Measurements from ENCODE around the gene DPF3.

Gene DPF3

DNA sequence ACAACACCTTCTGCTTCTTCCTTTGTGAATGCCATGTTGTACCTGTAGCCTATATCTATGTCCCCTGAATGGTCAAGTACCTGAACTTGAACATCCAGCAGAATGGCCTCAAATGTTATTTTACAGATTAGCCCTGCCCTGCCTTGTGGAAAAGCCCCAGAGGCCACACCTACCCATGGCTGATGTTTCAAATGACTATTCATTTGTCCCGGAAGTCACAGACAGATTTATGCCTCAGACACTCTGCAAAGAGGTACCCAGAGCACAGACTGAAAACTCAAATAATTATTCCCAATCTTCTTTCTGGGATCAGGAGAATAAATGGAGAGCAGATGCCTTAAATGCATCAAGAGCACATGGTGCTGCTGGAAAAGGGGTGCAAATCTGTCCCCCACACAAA lies 13.0 kb upstream of the DPF3 start:
- in situ Hi-C loops (cut with MboI; ENCODE audit: low pct_unique_long_range_greater_than_20kb, low sequenced_read_pairs) = no loop called here
- DNase-seq = no peak

DNA sequence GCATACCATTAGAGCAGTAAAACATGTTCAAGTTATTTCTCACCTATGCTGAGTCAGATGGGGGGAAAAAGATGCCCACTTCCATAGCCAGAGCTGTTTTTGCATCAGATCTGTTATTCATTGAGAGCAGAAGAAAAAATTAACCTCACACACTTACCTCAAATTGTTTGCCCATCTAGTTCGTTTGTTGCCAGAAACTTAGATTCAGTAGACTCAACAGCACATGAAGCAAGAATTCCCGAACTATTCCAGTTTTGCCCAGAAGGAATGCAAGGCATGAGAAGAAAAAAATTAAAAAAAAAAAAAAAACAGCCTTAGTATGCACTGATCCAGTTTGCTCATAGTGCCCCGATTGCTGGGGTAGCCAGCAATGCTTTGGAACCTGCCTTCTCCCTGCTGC lies 12.4 kb upstream of the DPF3 start:
- no peak for DNase-seq
- in situ Hi-C loops (cut with MboI; ENCODE audit: low pct_unique_long_range_greater_than_20kb, low sequenced_read_pairs) = no loop called here

DNA sequence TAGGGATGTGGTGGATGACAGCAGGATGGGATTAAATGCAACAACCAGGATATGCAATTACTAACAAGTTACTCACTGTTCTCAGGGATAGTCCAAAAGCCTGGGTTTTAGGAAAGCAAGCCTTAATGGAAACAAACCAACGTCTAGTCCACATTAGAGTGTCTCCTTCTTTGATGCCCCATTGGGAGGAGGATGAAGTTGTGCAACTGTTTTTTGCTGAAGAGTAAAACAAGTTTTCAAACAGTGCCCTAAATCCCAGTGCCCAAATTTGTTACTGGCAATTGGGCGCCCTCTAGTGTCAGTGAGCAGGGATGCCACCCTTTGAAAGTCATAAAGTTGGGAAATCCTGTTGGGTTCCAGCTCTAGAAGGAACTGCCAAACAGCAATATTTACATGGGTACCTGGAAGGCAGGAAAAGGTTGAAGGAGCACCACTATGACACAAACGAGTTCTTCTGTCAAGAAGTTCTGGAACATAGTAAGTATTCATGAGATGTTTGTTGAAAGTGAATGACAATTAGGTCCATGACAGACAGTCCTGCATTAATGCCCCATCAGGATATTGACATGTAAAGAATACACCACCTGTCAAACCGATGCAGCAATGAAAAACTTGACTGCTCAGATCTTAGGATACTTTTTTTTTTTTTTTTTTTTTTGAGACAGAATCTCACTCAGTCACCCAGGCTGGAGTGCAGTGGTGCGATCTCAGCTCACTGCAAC lies 11.1 kb upstream of the DPF3 start:
- in situ Hi-C loops (cut with MboI; ENCODE audit: low pct_unique_long_range_greater_than_20kb, low sequenced_read_pairs) = no loop called here

DNA sequence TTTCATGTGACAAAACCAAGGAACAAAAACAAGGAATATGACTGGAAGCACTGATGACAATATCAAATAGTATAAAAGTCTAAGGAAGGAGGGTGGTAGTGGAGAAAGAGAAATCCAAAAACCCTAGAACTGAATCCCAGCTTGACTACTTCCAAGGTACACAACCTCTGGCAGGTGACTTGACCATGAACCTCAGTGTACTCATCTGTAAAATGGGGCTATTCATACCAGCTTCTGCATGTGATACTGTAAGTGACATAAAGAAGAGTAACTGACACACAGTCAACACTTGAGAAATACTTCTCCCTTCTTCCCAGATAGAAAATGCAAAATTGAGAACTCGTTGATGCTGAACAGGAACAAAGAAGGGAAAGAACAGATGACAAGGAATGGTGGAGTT lies 10.3 kb upstream of the DPF3 start:
- in situ Hi-C loops (cut with MboI; ENCODE audit: low pct_unique_long_range_greater_than_20kb, low sequenced_read_pairs) = no loop called here
- no peak for DNase-seq

More for the DNA sequence above, 11.1 kb upstream of the DPF3 start:
- DNase-seq = peak; percentile 81

DNA sequence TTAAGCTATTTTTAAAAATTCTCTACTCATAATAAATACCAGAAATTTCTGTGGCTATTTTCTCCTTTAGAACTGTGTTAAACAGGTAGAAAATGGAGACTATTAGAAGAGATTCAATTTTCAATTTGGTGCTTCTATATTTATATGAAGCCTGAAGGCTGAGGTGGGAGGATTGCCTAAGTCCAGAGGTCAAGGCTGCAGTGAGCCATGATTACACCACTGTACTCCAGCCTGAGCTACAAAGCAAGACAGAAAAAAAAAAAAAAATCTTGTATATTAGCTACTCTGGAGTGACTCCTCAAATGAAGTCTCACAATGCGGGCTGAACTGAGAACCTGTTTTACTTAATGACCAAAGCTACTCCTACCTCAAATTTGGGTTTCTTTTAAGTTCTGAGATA lies 9.8 kb upstream of the DPF3 start:
- in situ Hi-C loops (cut with MboI; ENCODE audit: low pct_unique_long_range_greater_than_20kb, low sequenced_read_pairs) = no loop called here

DNA sequence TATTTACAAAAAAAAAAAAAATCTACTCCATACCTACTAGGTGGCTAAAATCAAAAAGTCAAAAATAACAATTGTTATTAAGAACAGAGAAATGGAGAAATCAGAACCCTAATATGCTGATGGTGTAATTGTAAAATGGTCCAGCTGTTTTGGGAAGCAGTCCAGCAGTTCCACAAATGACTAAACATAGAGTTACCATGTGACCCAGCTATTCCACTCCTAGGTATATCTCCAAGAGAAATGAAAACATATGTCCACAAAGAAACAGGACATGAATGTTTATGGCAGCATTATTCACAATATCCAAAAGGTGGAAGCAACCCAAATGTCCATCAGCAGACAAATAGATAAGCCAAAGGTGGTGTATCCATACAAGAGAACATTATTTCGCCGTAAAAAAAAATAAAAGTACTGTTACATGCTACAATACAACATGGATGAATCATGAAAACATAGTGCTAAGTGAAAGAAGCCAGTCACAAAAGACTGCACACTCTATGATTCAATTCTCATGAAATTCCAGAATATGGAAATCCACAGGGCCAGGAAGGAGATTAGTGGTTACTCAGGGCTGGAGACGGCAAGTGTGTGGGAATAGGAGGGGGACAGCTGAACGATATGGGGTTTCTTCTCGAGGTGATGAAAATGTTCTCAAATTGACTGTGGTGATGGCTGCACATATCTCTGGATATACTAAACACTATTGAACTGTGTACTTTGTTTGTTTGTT lies 9.1 kb upstream of the DPF3 start:
- in situ Hi-C loops (cut with MboI; ENCODE audit: low pct_unique_long_range_greater_than_20kb, low sequenced_read_pairs) = no loop called here
- DNase-seq = no peak

More for the DNA sequence above, 9.8 kb upstream of the DPF3 start:
- DNase-seq = no peak

DNA sequence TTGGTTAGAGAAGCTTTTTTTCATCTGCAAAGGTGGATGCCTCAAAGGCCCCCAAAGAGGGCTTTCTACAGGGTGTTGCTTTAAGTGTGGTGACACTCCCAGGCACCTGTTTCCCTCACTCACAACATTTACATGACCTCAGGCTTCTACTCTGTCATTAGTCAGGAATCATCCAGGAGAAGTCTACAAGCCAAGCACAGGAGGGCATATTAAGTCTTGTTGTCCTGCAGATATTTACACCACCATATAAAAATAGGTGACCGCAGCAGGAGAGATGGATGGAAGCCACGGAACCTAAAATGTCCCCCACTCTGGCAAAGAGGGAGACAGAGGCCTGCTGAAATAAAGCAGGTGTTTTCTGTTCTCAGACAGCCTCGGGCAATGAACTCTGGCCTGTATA lies 7.5 kb upstream of the DPF3 start:
- DNase-seq = no peak
- in situ Hi-C loops (cut with MboI; ENCODE audit: low pct_unique_long_range_greater_than_20kb, low sequenced_read_pairs) = no loop called here

DNA sequence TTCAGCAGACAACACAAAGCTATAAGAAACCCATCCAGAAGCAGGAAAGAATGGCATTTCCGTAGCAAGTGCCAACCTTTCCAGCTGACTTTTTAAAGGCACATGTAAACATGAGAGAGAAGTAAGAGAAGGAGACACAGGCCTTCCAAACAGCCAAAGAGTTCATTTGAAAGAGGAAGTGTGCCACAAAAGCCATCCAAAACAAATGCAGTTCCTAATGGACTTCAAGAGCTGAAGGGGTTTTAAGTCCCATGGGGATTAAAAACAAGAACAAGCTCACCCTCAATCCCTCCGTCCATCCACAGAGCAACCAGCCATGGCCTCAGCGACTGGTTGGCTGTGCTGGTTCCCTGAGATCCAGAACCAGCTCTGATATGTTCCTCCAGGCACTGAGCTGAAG lies 4.5 kb upstream of the DPF3 start:
- DNase-seq = no peak
- in situ Hi-C loops (cut with MboI; ENCODE audit: low pct_unique_long_range_greater_than_20kb, low sequenced_read_pairs) = loop anchor here (25.0 kb wide), 1 partner anchor 386 kb away; no protein-coding TSS in a partner anchor

DNA sequence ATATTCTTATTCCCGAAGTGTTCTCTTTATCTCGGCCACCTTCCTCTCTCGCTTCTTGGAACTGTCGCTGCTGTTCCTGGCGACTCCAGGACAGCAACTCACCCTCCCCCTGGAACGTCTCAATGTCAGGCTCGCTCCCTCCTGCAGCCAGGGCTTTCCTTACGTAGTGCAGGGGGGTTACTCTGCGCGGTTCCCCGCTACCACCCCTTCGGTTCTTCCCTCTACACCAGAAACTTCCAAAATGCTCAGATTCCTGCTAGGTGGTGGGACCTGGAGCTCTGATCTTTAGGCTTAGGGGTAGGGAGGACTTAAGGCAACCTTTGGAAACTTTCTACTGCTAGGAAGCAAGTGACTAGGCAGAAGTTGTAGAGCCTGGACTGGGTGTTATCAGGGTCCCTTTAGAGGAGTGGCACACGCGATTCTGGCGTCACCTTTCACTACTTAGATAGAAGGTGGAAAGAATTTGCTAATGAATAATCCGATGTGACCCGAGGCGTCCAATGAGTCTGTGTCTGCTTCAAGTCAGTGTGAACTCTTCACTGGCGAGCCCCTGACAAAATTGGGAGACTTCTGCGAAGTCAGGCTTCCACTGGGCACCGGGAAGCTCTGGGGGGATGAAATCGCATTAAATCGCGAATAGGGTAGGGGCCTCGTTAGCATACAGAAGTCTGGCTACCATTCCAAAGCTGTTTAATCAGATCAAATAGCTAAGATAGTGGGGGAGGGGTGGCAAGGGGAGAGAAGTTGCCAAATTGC lies 900 bp upstream of the DPF3 start:
- in situ Hi-C loops (cut with MboI; ENCODE audit: low pct_unique_long_range_greater_than_20kb, low sequenced_read_pairs) = loop anchor here (25.0 kb wide), 1 partner anchor 382 kb away; no protein-coding TSS in a partner anchor

DNA sequence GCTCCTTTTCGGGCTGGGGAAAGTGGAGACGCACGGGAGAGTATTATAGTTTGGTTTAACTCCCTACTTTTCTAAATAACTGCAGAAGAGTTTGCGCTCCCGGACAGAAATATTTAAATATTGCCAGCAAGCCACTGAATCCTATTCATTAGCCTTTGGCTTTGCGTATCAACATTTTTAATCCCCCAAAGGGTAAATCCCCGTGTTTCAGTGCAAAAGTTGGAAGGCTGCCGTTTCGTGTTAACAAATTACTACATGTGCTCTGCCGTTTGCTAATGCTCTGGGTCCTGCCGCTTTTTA lies 372 bp upstream of the DPF3 start:
- DNase-seq = no peak
- in situ Hi-C loops (cut with MboI; ENCODE audit: low pct_unique_long_range_greater_than_20kb, low sequenced_read_pairs) = loop anchor here (25.0 kb wide), 1 partner anchor 382 kb away; no protein-coding TSS in a partner anchor

More for the DNA sequence above, 900 bp upstream of the DPF3 start:
- no peak for DNase-seq

DNA sequence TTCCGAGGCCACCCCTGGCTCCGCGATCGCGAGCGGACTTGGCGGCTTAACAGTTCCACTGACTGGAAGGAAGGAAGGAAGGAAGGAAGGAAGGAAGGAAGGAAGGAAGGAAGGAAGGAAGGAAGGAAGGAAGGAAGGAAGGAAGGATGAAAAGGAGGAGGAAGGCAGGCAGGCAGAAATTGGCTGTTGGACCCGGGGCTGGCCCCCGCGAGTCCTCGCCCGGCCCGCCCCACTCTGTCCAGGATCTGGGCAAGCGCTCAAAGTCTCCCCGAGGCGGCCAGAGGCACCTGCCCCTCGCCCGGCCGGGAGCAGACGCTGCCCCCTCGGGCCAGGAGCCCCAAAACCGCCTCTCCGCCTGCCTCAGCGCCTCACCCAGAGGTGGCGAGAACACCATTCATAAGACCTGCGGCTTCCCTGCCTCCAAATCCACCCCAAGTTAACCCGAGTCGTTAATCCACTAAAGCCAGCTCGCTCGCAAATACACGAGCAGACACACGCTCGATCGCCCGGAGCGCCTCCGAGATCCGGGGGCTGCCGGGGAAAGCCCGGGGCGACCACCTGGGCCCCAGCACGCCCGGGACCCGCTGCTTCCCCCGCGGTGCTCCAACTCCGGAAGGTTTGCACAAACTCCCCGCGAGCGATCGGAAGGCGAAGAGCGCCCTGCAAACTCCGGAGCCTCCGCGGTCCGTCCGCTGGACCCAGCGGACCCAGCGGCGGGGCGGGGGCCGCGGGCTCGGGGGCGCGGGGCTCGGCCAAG lies 844 bp downstream of the DPF3 start:
- in situ Hi-C loops (cut with MboI; ENCODE audit: low pct_unique_long_range_greater_than_20kb, low sequenced_read_pairs) = loop anchor here (25.0 kb wide), 1 partner anchor 381 kb away; no protein-coding TSS in a partner anchor
- peak; percentile 36 for DNase-seq

DNA sequence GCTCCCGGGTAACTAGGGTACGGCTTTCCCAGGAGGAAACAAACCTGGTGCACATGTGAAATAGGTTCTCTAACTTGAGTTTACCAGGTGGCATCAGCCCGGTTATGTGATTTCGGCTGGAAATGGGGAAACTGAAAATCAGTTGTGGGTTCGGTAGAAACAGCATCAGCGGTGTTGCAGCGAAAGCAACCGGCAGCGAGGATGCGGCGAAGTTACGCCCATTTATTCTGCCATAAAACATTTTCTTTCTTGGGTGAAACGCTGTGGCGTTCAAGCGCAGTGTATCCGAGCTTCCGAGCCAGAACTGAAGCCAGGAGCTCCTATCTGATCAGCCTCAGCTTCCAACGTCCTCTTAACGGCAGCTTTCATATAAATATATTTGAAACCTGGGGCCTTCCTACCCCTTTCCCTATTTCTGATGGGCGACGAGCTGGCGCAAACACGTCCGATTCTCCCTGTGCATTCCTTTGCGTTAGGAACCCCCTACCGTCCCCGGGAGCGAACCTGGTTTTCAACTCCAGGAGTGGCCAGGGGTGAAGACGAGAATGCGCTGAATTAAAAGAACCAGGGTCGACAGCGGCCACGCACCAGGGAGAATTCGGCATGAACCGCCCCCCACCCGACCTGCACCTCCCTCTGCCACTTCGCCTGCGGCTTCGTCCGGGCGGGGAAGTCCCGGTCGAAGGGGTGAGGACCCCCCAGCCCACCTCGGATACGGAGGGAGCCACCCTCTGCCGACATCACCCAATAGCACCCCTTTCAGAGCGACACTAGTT lies 1.6 kb downstream of the DPF3 start:
- no peak for DNase-seq
- in situ Hi-C loops (cut with MboI; ENCODE audit: low pct_unique_long_range_greater_than_20kb, low sequenced_read_pairs) = loop anchor here (25.0 kb wide), 1 partner anchor 380 kb away; no protein-coding TSS in a partner anchor

DNA sequence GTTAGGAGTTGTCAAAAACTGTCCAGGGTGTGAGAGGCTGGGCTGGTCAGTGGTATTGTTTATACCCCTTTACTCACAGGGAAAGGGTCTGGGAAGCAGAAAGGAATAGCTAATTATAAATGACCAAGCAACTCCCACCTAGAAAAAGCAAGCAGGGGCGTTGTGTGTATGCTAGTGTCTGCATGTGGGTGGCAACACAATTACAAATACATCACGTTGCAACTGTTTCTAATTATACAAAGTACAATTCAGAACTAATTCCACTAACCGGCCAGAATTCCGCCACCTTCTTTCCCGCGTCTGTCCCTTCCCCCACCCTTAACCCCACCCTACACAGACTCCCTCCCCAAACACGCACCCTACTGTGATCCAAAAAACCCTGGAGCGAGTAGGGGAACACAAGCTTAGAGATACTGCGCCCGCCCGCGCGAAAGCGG lies 2.2 kb downstream of the DPF3 start:
- no peak for DNase-seq
- in situ Hi-C loops (cut with MboI; ENCODE audit: low pct_unique_long_range_greater_than_20kb, low sequenced_read_pairs) = loop anchor here (25.0 kb wide), 1 partner anchor 379 kb away; no protein-coding TSS in a partner anchor

DNA sequence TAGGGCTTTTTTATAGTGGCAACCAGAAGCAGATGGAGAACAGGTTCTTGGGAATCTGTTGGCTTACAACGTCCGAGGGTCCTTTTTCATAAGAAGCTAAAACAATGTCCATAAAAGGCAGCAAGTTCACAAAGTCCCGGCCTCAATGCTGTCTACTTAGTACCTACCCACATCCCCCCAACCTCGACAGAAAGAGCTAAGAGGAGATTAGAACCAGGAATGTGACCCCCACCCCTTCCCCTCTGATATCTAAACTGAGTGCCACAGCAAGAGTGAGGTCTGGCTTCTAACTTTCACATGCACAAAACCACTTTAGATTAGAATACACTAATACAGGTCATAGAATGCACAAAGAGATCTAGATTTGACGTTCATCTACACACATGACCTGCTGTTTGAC lies 4.5 kb downstream of the DPF3 start:
- in situ Hi-C loops (cut with MboI; ENCODE audit: low pct_unique_long_range_greater_than_20kb, low sequenced_read_pairs) = loop anchor here (25.0 kb wide), 1 partner anchor 377 kb away; no protein-coding TSS in a partner anchor
- DNase-seq = no peak

DNA sequence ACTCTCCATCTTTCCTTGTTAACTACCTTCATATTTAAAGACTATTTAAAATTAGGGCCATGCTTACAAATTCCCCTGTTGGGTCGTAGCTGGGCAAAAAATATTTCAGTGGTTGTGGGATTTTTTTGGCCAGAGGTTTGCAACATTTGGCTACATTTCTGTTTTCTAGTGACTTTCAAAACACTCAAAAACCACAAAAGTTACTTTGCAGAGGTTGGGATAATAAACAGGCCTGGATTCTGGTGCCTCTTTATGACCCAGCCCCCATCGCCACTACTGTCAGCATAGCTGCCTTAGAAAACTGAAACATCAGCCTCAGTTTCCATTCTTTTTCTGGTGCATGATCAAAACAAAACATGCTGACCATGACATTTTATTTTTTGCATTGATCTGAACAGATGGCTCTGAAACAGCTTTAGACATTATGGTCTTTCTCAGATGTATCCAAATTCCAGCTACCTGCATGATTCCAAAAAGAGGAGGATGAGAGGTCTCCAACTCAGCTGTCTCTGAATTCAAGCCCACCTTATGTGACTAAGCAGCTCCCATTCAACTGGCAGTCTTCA lies 5.2 kb downstream of the DPF3 start:
- DNase-seq = no peak
- in situ Hi-C loops (cut with MboI; ENCODE audit: low pct_unique_long_range_greater_than_20kb, low sequenced_read_pairs) = loop anchor here (25.0 kb wide), 1 partner anchor 376 kb away; no protein-coding TSS in a partner anchor

DNA sequence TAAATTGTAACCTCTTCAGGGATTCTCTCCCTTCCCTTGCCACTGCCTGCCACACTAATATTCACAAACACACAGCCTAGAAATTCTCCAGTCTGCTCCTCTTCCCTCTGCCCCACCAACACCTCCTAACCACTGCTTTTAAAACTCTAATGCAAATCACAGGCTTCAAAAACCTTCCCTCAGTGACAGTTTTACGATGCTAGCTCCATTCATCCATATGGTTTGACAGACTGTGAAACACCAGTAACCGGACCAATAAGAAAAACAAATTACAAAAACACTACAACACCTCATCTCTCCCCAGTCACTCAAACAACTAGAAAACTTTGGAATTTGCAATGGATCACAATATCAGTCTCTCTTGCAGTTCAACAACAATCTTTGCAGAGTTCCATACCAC lies 5.7 kb downstream of the DPF3 start:
- in situ Hi-C loops (cut with MboI; ENCODE audit: low pct_unique_long_range_greater_than_20kb, low sequenced_read_pairs) = loop anchor here (25.0 kb wide), 1 partner anchor 376 kb away; no protein-coding TSS in a partner anchor

DNA sequence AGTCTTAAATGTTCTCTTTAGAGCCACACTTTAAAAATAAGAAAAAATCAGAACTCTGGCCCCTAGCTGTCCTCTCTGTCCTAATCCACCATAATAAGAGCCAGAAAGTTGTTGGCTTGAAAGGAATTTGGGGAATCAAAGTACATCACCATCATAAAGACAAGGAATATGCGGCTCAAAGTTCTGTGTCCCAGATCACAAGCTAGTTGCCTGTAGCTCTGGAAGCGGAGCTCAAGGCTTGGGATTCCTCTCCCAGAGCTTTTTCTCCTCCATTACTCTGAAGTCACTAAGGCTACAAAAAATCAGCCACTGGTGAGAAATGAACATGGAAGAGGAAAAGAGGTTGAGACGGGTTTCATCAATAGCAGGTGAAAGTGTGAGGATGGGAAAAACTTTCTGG lies 6.4 kb downstream of the DPF3 start:
- DNase-seq = no peak
- in situ Hi-C loops (cut with MboI; ENCODE audit: low pct_unique_long_range_greater_than_20kb, low sequenced_read_pairs) = loop anchor here (25.0 kb wide), 1 partner anchor 375 kb away; no protein-coding TSS in a partner anchor

More for the DNA sequence above, 5.7 kb downstream of the DPF3 start:
- DNase-seq = no peak

DNA sequence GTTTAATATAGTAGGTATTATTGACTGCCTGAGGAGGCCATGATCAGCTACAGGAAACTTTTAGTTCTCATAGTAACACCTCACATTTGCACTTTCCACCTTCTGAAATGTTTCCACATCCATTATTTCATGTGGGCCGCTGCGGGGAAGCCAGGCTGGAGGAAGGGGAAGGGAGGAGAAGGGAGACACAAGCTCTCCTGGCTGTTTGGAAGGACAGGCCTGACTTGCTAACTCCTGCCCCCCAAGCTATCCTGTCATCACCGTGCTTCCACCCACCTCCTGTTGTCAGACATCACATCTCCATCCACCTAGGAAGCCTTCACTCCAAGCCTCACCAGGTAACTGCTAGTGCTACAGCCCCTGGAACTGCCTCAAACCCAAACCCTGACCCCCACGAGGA lies 9.5 kb downstream of the DPF3 start:
- in situ Hi-C loops (cut with MboI; ENCODE audit: low pct_unique_long_range_greater_than_20kb, low sequenced_read_pairs) = loop anchor here (25.0 kb wide), 1 partner anchor 372 kb away; no protein-coding TSS in a partner anchor
- DNase-seq = no peak

Measured in KBM-7 (cell line).